Keratinocyte (primary cell): Measurements from ENCODE around the gene CCDC15. TPM values are rescaled to one million over a fixed set of nuclear protein-coding genes. Genes with fewer than 3 reads are reported as not detected.

Source experiments
- DNase-seq: peaks from one replicate; pipeline ENCODE4 v3.0.0-alpha.2; 2011; ENCODE audit warnings: low read depth, missing footprints, low spot score
- FAIRE-seq: peaks from 2 replicates; lab custom pipeline; 2011; peaks lifted over from hg19 to GRCh38; lab: Jason Lieb, UNC
- H2AFZ ChIP-seq: 2 replicates; pipeline ENCODE4 v1.6.0; 2012; ENCODE audit warnings: low read length, control low read depth, inconsistent platforms; ENCODE audit not compliant: control insufficient read depth
- H3K27ac ChIP-seq: 2 replicates; pipeline ENCODE4 v1.5.1; 2011; ENCODE audit warnings: low read length; ENCODE audit not compliant: control insufficient read depth, insufficient read depth
- H3K27me3 ChIP-seq: 3 replicates; pipeline ENCODE4 v1.6.0; 2011; ENCODE audit warnings: low read length; ENCODE audit not compliant: control insufficient read depth, insufficient read depth; ENCODE audit errors: extremely low read depth
- H3K36me3 ChIP-seq, 2 experiments: 2 replicates in 1 of 2; 3 replicates in 1 of 2; pipeline ENCODE4 v1.5.1; 2011; ENCODE audit warnings: low read length in 2 of 2, mild to moderate bottlenecking in 1 of 2; ENCODE audit not compliant: control insufficient read depth in 2 of 2, insufficient read depth in 2 of 2; ENCODE audit errors: extremely low read depth in 1 of 2
- H3K4me1 ChIP-seq: 3 replicates; pipeline ENCODE4 v1.5.1; 2011; ENCODE audit warnings: low read length; ENCODE audit not compliant: control insufficient read depth, insufficient read depth; ENCODE audit errors: extremely low read depth
- H3K4me2 ChIP-seq: 3 replicates; pipeline ENCODE4 v1.6.0; 2011; ENCODE audit warnings: low read depth, low read length; ENCODE audit not compliant: control insufficient read depth, insufficient read depth; ENCODE audit errors: extremely low read depth
- H3K4me3 ChIP-seq, 3 experiments: fragments of 200-600 bp in 1 of 3; sonication (generic) in 1 of 3; 2 replicates in 2 of 3; 3 replicates in 1 of 3; pipeline ENCODE4 v1.5.1; 2011 to 2016; ENCODE audit warnings: low read length in 3 of 3, mild to moderate bottlenecking in 3 of 3, control low read depth in 2 of 3, inconsistent platforms in 1 of 3, low read depth in 1 of 3, mixed read lengths in 1 of 3, mixed run types in 1 of 3, moderate library complexity in 1 of 3; ENCODE audit not compliant: control insufficient read depth in 2 of 3, insufficient read depth in 2 of 3; ENCODE audit errors: extremely low read depth in 1 of 3
- H3K79me2 ChIP-seq: 2 replicates; pipeline ENCODE4 v1.6.0; 2012; ENCODE audit warnings: low read length; ENCODE audit not compliant: control insufficient read depth, insufficient read depth
- H3K9ac ChIP-seq: 3 replicates; pipeline ENCODE4 v1.6.0; 2011; ENCODE audit warnings: low read length; ENCODE audit not compliant: control insufficient read depth, insufficient read depth; ENCODE audit errors: extremely low read depth
- H3K9me1 ChIP-seq: 3 replicates; pipeline ENCODE4 v1.6.0; 2011; ENCODE audit warnings: low read length; ENCODE audit not compliant: control insufficient read depth, insufficient read depth; ENCODE audit errors: extremely low read depth
- H3K9me3 ChIP-seq: 2 replicates; pipeline ENCODE4 v1.5.1; 2012; ENCODE audit warnings: low read depth, low read length; ENCODE audit not compliant: control insufficient read depth
- H4K20me1 ChIP-seq: 3 replicates; pipeline ENCODE4 v1.6.0; 2011; ENCODE audit warnings: low read length; ENCODE audit not compliant: control insufficient read depth, insufficient read depth; ENCODE audit errors: extremely low read depth
- EZH2 ChIP-seq: IDR thresholded peaks from one replicate; pipeline ENCODE4 v1.6.1; 2012; ENCODE audit warnings: inconsistent platforms, mild to moderate bottlenecking, low read length, moderate library complexity
- dilution Hi-C: fragments of 300-500 bp; cut with MboI; formaldehyde crosslinking; loops from one replicate; pipeline ENCODE4 v1.7.0; 2020; ENCODE audit warnings: low sequenced_read_pairs; ENCODE audit not compliant: extremely low pct_ligation_motif_present
- polyA plus RNA-seq, 5 experiments: library from polyadenylated mRNA; depleted of rRNA in 3 of 5; stranded (reverse) in 3 of 5; stranded (forward) in 1 of 5; unstranded in 1 of 5; fragments of >200 nt; gene quantifications; 1 replicate in 1 of 5; 2 replicates in 3 of 5; 3 replicates in 1 of 5; pipeline versions ENCODE4 v1.2.1 to v1.2.3, GENCODE V29; 2011 to 2012; ENCODE audit warnings: missing spikeins in 2 of 5, low read depth in 1 of 5, low replicate concordance in 1 of 5
- TF ChIP-seq, protein P1 (sequence below), 3 experiments: IDR thresholded peaks in 1 of 3; conservative IDR thresholded peaks in 1 of 3; optimal IDR thresholded peaks in 1 of 3; 2 replicates in 2 of 3; 3 replicates in 1 of 3; pipeline versions ENCODE3 to v1.5.1; 2011; ENCODE audit warnings: low read length in 3 of 3, mild to moderate bottlenecking in 3 of 3, moderate library complexity in 2 of 3, control low read depth in 1 of 3, inconsistent platforms in 1 of 3; ENCODE audit not compliant: insufficient read depth in 2 of 3; ENCODE audit errors: extremely low read depth in 1 of 3

CCDC15 gene
- polyA plus RNA-seq, 1 donor (not counting 4 experiments of a cell fraction or from before 2014, with no cell fraction given): 2.0 TPM

GRCh38 chr11:125056931-125057692, 103.1 kb downstream of the CCDC15 start:
- TF ChIP-seq, protein P1, sequence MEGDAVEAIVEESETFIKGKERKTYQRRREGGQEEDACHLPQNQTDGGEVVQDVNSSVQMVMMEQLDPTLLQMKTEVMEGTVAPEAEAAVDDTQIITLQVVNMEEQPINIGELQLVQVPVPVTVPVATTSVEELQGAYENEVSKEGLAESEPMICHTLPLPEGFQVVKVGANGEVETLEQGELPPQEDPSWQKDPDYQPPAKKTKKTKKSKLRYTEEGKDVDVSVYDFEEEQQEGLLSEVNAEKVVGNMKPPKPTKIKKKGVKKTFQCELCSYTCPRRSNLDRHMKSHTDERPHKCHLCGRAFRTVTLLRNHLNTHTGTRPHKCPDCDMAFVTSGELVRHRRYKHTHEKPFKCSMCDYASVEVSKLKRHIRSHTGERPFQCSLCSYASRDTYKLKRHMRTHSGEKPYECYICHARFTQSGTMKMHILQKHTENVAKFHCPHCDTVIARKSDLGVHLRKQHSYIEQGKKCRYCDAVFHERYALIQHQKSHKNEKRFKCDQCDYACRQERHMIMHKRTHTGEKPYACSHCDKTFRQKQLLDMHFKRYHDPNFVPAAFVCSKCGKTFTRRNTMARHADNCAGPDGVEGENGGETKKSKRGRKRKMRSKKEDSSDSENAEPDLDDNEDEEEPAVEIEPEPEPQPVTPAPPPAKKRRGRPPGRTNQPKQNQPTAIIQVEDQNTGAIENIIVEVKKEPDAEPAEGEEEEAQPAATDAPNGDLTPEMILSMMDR (optimal IDR thresholded peaks at IDR 0.05 in 1 of 3, IDR thresholded peaks at IDR 0.05 in 1 of 3, conservative IDR thresholded peaks at IDR 0.05 in 1 of 3; ENCODE audit: extremely low read depth in 1 of 3, insufficient read depth in 2 of 3, low read length in 3 of 3): no peak
- no peak for TF ChIP-seq EZH2
- dilution Hi-C loops: no loop called here

DNA sequence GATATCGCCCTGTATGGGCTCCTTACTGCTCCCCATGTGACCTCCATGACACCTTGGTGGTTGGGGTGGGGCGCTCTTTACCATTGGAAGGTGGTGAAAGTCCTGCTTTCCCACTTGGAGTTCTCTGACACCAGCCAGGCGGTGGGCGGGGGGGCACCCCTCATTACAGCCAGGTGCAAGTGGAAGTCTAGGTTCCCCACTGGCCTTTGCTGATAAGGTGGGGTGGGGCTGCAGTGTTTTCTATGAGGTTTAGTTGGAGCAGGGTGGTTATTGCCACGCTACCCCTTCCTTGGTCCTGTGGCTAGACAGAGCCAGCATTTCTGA, 103.7 kb downstream of the CCDC15 start:
- no peak overlapping the region for H3K27ac ChIP-seq
- H3K9me3 ChIP-seq: no peaks in the 10 kb centered on the region
- no peak overlapping the region for H3K4me2 ChIP-seq
- DNase-seq (no peak), FAIRE-seq (no peak)
- no peaks in the 10 kb centered on the region for H4K20me1 ChIP-seq
- H3K27me3 ChIP-seq: no peaks in the 10 kb centered on the region
- peaks cover 8% of the 10 kb centered on the region for H3K4me1 ChIP-seq
- H3K4me3 ChIP-seq: no peak overlapping the region
- no peak overlapping the region for H2AFZ ChIP-seq
- H3K9ac ChIP-seq: no peak overlapping the region
- no peaks in the 10 kb centered on the region for H3K79me2 ChIP-seq
- TF ChIP-seq, protein P1 (optimal IDR thresholded peaks at IDR 0.05 in 1 of 3, IDR thresholded peaks at IDR 0.05 in 1 of 3, conservative IDR thresholded peaks at IDR 0.05 in 1 of 3; ENCODE audit: extremely low read depth in 1 of 3, insufficient read depth in 2 of 3, low read length in 3 of 3): no peak
- TF ChIP-seq EZH2: no peak
- H3K9me1 ChIP-seq: no peaks in the 10 kb centered on the region
- dilution Hi-C loops: no loop called here
- H3K36me3 ChIP-seq: no peaks in the 10 kb centered on the region

More at GRCh38 chr11:125056931-125057692, 103.1 kb downstream of the CCDC15 start:
- Histone ChIP-seq H4K20me1 (no peaks in the 10 kb centered on the region), H3K9me3 (no peaks in the 10 kb centered on the region), H3K4me1 (peaks cover 4% of the 10 kb centered on the region), H3K27me3 (no peaks in the 10 kb centered on the region), H3K9me1 (no peaks in the 10 kb centered on the region), H3K27ac (no peak overlapping the region), H3K36me3 (no peaks in the 10 kb centered on the region), H3K4me2 (no peak overlapping the region), H2AFZ (no peak overlapping the region), H3K4me3 (no peak overlapping the region), H3K9ac (no peak overlapping the region), H3K79me2 (no peaks in the 10 kb centered on the region)
- no peak for FAIRE-seq
- DNase-seq: no peak
